Breast epithelium (tissue), 3 donors: Measurements from ENCODE around the gene ALOXE3.

Experiments
- CTCF ChIP-seq, 3 donors: fragments of 450-650 bp; IDR thresholded peaks; one replicate each; pipeline ENCODE4 v1.5.1; 2016 to 2017; ENCODE audit warnings: antibody characterized with exemption in 3 of 3, mild to moderate bottlenecking in 3 of 3, moderate library complexity in 3 of 3
- POLR2A ChIP-seq: fragments of 450-650 bp; IDR thresholded peaks from one replicate; pipeline ENCODE4 v1.6.1; 2016; ENCODE audit warnings: antibody characterized with exemption, mild to moderate bottlenecking, moderate library complexity

- TF ChIP-seq POLR2A (no peak), CTCF (IDR thresholded peaks at IDR 0.05) (peak in 1 of 3 donors; percentile 9)
Observed at GRCh38 chr17:8125154-8125946, 7.0 kb upstream of the ALOXE3 start.
